GM21367 (cell line): ENCODE data around the gene VSIG2.

ENCODE experiments used
- ATAC-seq: cut with Tn5 transposase; IDR thresholded peaks from one replicate; pipeline ENCODE4 v1.9.1; 2021; ENCODE audit not compliant: unreplicated experiment

The VSIG2 gene

DNA sequence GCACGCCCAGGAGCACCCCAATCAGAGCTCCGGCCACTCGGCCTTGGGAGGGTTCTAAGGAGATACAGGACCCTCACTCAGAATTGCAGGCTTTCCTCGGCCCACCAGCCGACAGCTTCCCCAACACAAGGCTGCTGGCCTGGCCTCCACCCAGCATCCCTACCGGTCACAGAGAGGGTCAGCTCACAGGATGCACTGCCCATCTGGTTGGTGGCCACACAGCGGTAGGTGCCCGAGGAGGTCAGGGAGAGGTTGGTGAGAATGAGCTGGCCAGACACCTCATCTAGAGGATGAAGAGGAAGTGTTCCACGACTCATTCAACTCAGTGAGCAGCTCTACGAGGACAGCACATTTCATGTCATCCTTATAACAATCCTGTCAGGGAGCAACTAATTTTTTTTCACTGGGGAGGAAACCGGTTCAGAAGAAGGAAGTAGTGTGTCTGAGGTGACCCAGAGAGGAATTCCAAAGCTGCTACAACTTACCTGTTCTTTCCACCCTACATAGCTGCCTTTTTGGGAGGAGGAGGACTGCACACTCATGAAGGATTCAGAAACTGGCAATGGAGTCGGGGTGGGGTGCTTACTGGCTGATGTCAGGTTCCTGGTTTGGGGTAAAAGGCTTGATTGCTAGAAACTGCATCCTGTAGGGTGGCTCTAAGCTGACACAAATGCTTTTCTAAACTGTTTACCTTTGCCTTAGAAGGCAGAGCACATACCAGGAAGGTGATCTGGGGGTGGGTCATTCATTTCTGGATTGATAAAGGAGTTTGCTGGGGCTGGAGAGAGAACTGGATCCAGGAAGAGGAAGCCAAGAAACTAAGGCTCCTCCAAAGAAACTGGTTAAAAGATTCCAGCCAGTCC lies 3.3 kb downstream of the VSIG2 start:
- no peak for ATAC-seq

DNA sequence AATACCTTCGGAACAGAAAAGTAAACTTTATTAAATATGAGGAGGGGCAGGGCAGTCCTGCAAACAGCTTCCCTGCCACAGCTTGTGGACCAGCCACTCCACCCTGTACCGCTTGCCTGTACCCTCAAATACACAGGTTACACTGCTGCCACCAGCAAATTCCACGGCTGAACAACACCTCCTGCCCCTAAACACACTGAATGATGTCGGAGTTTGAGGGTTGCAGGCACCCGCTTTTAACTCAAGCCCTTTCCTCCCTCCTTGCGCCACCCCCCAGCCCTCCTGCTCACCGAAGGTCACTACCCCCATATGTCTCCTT lies 4.0 kb downstream of the VSIG2 start:
- ATAC-seq: no peak

GRCh38 chr11:124747406-124748099 lies 4.5 kb downstream of the VSIG2 start:
- ATAC-seq: no peak

DNA sequence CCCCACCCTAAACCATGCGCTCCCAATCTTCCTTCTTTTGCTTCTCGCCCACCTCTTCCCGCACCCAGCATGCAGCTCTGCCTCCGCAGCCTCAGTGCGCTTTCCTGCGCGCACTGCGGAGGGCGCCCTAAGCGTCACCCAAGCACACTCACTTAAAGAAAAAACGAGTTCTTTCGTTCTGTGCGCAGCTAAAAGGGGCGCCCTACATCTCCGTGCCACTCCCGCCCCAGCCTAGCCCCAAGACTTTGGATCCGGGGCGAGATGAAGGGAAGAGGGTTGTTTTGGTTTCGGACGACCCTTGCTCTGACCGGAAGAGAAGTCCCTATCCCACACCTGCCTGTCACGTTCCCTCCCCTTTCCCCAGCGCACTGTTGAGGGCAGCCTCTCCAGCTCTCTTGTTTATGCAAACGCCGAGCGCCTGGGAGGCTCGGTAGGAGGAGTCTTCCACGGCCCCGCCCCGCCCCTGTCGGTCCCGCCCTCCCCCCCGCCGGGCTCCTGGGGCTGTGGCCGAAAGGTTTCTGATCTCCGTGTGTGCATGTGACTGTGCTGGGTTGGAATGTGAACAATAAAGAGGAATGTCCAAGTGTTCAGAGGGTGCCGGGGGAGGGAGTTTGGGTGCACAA lies 5.3 kb downstream of the VSIG2 start:
- ATAC-seq: peak; percentile 92

DNA sequence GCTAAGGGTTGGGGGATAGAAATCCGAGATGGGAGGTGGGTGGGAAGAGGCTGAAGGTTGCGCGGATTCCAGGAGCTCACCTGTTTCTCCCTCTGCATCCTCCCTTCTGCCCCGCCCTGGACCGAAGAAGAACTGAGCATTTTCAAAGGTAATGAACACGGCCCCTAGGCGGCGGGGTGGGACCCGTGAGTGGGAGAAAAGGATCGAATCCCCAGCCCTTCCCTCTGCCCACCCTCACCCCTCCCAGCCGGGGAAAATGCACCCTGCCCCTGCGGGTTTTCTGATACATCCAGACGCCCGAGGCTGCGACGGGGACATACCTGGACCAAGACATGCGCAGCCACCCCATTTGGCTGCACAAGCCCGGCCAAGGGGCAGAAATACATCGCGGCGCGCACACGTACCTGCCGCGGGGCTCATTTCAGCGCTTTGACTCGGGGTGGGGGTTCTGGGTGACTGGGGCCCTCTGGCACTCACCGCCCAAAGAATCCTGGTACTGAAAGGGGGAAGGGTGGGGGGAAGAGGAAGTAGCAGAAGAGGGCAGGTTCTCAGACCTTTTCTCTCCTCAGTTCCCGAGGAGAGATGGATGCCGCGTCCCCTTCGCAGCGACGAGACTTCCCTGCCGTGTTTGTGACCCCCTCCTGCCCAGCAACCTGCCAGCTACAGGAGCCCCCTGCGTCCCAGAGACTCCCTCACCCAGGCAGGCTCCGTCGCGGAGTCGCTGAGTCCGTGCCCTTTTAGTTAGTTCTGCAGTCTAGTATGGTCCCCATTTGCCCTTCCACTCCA lies 6.0 kb downstream of the VSIG2 start:
- peak; percentile 16 for ATAC-seq

GRCh38 chr11:124745270-124745834 lies 6.7 kb downstream of the VSIG2 start:
- no peak for ATAC-seq

DNA sequence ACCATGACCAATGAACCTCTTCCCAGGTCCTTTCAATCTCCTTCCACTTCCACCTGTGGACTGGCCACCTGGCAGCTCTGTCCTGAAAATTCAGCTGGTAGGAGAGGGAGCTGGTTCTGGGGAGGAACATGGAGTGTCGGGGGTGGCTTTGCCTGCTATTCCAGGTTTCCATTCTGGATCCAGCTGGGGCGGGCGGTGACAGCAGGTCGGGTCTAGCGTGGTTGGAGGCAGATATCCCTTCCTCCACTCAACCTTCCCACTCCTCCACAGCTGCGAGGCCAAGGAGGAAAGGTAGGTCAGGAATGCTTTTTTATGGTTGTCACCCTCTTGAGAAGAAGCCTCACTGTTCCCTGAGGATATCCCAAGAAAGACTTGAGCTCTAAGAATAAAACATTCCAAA lies 9.0 kb downstream of the VSIG2 start:
- ATAC-seq: no peak

- ATAC-seq: no peak
Measured at GRCh38 chr11:124742555-124742954, 9.5 kb downstream of the VSIG2 start.

- ATAC-seq: peak; percentile 27
Measured at GRCh38 chr11:124740277-124740882, 11.7 kb downstream of the VSIG2 start.

- ATAC-seq: peak; percentile 98
Measured at GRCh38 chr11:124739479-124740276, 12.4 kb downstream of the VSIG2 start, which contains the start of gene NRGN. TSS of gene NRGN (plus strand) at chr11:124739942. CDS start at chr11:124740085, 143 bp downstream.

DNA sequence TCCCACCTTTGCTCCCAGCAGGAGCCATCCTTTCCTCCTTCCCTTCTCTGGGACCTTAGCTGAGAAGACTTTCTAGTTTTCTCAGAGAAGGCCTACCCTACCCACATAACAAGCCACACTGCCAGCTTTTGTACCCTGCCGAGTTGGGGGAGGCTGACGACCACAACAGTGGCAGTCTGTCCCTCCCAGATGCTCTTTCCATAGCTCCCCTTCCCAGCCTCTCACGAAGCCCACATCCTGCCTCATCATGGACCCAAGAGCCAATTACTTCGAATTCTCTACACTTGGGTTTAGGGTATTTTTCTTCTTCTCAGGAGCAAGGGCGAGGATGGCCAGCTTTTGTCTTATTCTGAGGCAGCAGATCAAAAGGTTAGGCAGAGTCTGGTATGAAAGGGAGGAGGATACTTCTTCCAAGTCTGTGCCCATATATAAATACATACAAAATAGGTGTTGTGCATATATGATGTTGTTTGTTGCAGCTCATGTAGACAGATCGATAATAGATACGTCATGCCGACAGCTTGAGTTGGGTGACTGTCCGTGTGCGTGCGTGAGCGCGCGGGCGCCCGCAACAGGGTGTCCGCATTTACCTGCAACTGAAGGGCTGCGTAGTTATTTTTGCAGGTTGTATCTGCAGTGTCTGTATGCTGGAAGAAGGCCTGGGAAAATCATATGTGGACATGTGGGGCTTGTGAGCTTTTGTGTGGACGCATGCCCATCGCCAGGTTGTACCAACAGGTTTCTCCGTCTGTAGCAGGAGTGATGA lies 13.2 kb downstream of the VSIG2 start:
- ATAC-seq: no peak

GRCh38 chr11:124737638-124738305 lies 14.3 kb downstream of the VSIG2 start:
- ATAC-seq: no peak

- ATAC-seq: no peak
Measured at GRCh38 chr11:124736736-124737135, 15.3 kb downstream of the VSIG2 start.

DNA sequence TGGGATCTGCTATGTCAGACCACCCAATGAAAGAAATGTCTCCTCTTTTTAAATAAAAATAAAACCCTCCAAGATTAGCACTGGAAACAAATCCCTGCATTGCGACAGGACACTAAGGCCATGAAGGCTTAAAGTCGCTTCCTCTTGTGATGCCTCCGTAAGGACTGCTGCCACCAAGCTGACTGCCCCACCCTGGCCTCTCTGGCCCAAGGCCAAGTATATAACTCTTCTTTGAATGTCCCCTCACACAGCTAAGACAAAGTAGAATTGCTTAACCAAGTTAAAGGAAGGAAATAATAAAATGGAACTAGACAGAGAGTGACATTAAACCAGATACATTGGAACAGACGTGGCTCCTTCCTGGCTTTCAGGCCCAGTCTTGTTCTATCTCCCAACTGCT lies 19.8 kb downstream of the VSIG2 start:
- ATAC-seq: no peak

DNA sequence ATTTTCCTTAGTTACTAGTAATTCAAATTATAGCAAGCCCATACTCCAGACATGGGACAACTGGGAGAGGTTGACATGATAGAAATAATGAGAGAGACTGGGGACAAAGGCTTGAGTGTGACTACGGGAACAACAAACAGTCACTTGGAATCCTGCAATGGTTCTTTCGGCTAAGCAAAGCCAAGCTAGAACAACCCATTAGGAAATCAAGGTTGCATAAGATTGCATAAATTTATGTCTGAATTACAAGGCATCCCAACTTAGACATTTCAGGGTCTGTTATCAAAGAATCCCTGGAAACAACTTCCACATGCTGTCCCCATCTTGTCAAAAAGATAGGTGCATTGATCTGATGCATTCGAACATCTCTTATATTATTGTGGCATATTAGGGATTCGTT lies 22.5 kb downstream of the VSIG2 start:
- ATAC-seq: no peak

- no peak for ATAC-seq
Measured at GRCh38 chr11:124728134-124728533, 23.9 kb downstream of the VSIG2 start.

GRCh38 chr11:124727474-124727873 lies 24.6 kb downstream of the VSIG2 start:
- no peak for ATAC-seq

GRCh38 chr11:124725719-124726105 lies 26.3 kb downstream of the VSIG2 start:
- no peak for ATAC-seq
